Astrocyte (in vitro differentiated cells and primary cell): Measurements from ENCODE around the gene UGT3A1. TPM values are rescaled to one million over a fixed set of nuclear protein-coding genes. Genes with fewer than 3 reads are reported as not detected.

Experiments
- DNase-seq: peaks from one replicate; pipeline ENCODE4 v3.0.0-alpha.2; 2010; ENCODE audit warnings: low read depth
- FAIRE-seq: peaks from 2 replicates; lab custom pipeline; 2011; peaks lifted over from hg19 to GRCh38; lab: Jason Lieb, UNC
- H2AFZ ChIP-seq: 2 replicates; pipeline ENCODE4 v1.6.0; 2012; ENCODE audit warnings: low read depth, low read length, inconsistent platforms
- H3K27ac ChIP-seq: 2 replicates; pipeline ENCODE4 v1.5.1; 2011; ENCODE audit warnings: low read depth, low read length, inconsistent platforms
- H3K27me3 ChIP-seq: 2 replicates; pipeline ENCODE4 v1.6.0; 2011; ENCODE audit warnings: low read length, inconsistent platforms; ENCODE audit not compliant: insufficient read depth
- H3K36me3 ChIP-seq: 2 replicates; pipeline ENCODE4 v1.5.1; 2011; ENCODE audit warnings: low read length, inconsistent platforms; ENCODE audit not compliant: insufficient read depth
- H3K4me1 ChIP-seq: 2 replicates; pipeline ENCODE4 v1.5.1; 2011; ENCODE audit warnings: low read length, inconsistent platforms; ENCODE audit not compliant: insufficient read depth
- H3K4me2 ChIP-seq: 2 replicates; pipeline ENCODE4 v1.6.0; 2012; ENCODE audit warnings: low read length, inconsistent platforms
- H3K4me3 ChIP-seq: 2 replicates; pipeline ENCODE4 v1.5.1; 2011; ENCODE audit warnings: low read depth, mild to moderate bottlenecking, low read length, inconsistent platforms; ENCODE audit not compliant: insufficient read depth
- H3K79me2 ChIP-seq: 2 replicates; pipeline ENCODE4 v1.6.0; 2012; ENCODE audit warnings: mild to moderate bottlenecking, low read length, inconsistent platforms; ENCODE audit not compliant: insufficient read depth
- H3K9ac ChIP-seq: 2 replicates; pipeline ENCODE4 v1.6.0; 2012; ENCODE audit warnings: mild to moderate bottlenecking, low read length, inconsistent platforms
- H3K9me3 ChIP-seq: 2 replicates; pipeline ENCODE4 v1.5.1; 2012; ENCODE audit warnings: low read depth, mild to moderate bottlenecking, low read length, inconsistent platforms; ENCODE audit not compliant: insufficient read depth
- H4K20me1 ChIP-seq: 2 replicates; pipeline ENCODE4 v1.6.0; 2012; ENCODE audit warnings: low read length, inconsistent platforms; ENCODE audit not compliant: insufficient read depth
- H3K27ac Mint-ChIP-seq: one replicate; pipeline ENCODE4 v1.8.0; 2021; ENCODE audit warnings: mild to moderate bottlenecking, mixed read lengths; ENCODE audit not compliant: unreplicated experiment
- H3K27me3 Mint-ChIP-seq: one replicate; pipeline ENCODE4 v1.8.0; 2021; ENCODE audit warnings: low read depth, mixed read lengths; ENCODE audit not compliant: unreplicated experiment
- H3K36me3 Mint-ChIP-seq: one replicate; pipeline ENCODE4 v1.8.0; 2021; ENCODE audit warnings: low read depth, mixed read lengths; ENCODE audit not compliant: unreplicated experiment
- H3K4me1 Mint-ChIP-seq: one replicate; pipeline ENCODE4 v1.8.0; 2021; ENCODE audit warnings: low read depth, mixed read lengths; ENCODE audit not compliant: unreplicated experiment
- H3K4me3 Mint-ChIP-seq: one replicate; pipeline ENCODE4 v1.8.0; 2021; ENCODE audit warnings: mild to moderate bottlenecking, moderate library complexity, mixed read lengths; ENCODE audit not compliant: unreplicated experiment
- H3K9me3 Mint-ChIP-seq: one replicate; pipeline ENCODE4 v1.8.0; 2021; ENCODE audit warnings: mild to moderate bottlenecking, mixed read lengths; ENCODE audit not compliant: unreplicated experiment
- CTCF ChIP-seq: IDR thresholded peaks from 2 replicates; pipeline ENCODE4 v1.5.1; 2011; ENCODE audit warnings: low read depth, mild to moderate bottlenecking, inconsistent platforms, low read length, moderate library complexity; ENCODE audit not compliant: insufficient read depth
- EZH2 ChIP-seq: IDR thresholded peaks from 2 replicates; pipeline ENCODE4 v1.6.1; 2012; ENCODE audit warnings: mild to moderate bottlenecking, low read length, inconsistent platforms; ENCODE audit not compliant: insufficient read depth
- total RNA-seq: library from RNA; stranded (reverse); gene quantifications from 2 replicates; pipeline ENCODE4 v1.2.1, GENCODE V29; 2021

UGT3A1 gene
- total RNA-seq, 1 donor from 2014 or later, result 0.14 TPM

- Mint-ChIP-seq H3K4me3 (no peak overlapping the region), H3K27me3 (peaks cover 2% of the 10 kb centered on the region), H3K27ac (no peak overlapping the region), H3K9me3 (peaks cover 17% of the 10 kb centered on the region), H3K36me3 (no peaks in the 10 kb centered on the region), H3K4me1 (no peaks in the 10 kb centered on the region)
- no peaks in the 10 kb centered on the region for H3K9me3 ChIP-seq
- no peak overlapping the region for H3K4me2 ChIP-seq
- TF ChIP-seq CTCF, result no peak
- no peak for TF ChIP-seq EZH2
- H3K4me1 ChIP-seq, result no peaks in the 10 kb centered on the region
- no peak overlapping the region for H3K4me3 ChIP-seq
- DNase-seq (no peak), FAIRE-seq (no peak)
- H3K27ac ChIP-seq, result no peak overlapping the region
- no peak overlapping the region for H3K9ac ChIP-seq
- H2AFZ ChIP-seq, result no peak overlapping the region
- H3K27me3 ChIP-seq, result no peaks in the 10 kb centered on the region
- no peaks in the 10 kb centered on the region for H3K36me3 ChIP-seq
- H4K20me1 ChIP-seq, result no peaks in the 10 kb centered on the region
- H3K79me2 ChIP-seq, result no peaks in the 10 kb centered on the region
These were observed 83.0 kb downstream of the UGT3A1 start for GRCh38 chr5:35908228-35908627.

GRCh38 chr5:35904443-35905132 is 86.6 kb downstream of the UGT3A1 start:
- H3K4me2 ChIP-seq, result no peak overlapping the region
- DNase-seq (no peak), FAIRE-seq (no peak)
- no peaks in the 10 kb centered on the region for H3K27me3 ChIP-seq
- Mint-ChIP-seq H3K27me3 (peaks cover 2% of the 10 kb centered on the region), H3K27ac (no peak overlapping the region), H3K9me3 (peaks cover 6% of the 10 kb centered on the region), H3K36me3 (no peaks in the 10 kb centered on the region), H3K4me3 (no peak overlapping the region), H3K4me1 (peaks cover 8% of the 10 kb centered on the region)
- no peaks in the 10 kb centered on the region for H3K9me3 ChIP-seq
- no peaks in the 10 kb centered on the region for H4K20me1 ChIP-seq
- no peak overlapping the region for H3K27ac ChIP-seq
- H3K4me3 ChIP-seq, result no peak overlapping the region
- no peaks in the 10 kb centered on the region for H3K79me2 ChIP-seq
- no peak for TF ChIP-seq EZH2
- no peak for TF ChIP-seq CTCF
- no peak overlapping the region for H2AFZ ChIP-seq
- no peak overlapping the region for H3K9ac ChIP-seq
- no peaks in the 10 kb centered on the region for H3K4me1 ChIP-seq
- H3K36me3 ChIP-seq, result no peaks in the 10 kb centered on the region

- H3K27me3 Mint-ChIP-seq, result peaks cover 2% of the 10 kb centered on the region
- Histone ChIP-seq H3K79me2 (no peaks in the 10 kb centered on the region), H2AFZ (no peak overlapping the region), H4K20me1 (no peaks in the 10 kb centered on the region), H3K27ac (no peak overlapping the region), H3K9ac (no peak overlapping the region), H3K27me3 (no peaks in the 10 kb centered on the region), H3K4me3 (no peak overlapping the region), H3K4me2 (no peak overlapping the region), H3K36me3 (no peaks in the 10 kb centered on the region), H3K4me1 (no peaks in the 10 kb centered on the region), H3K9me3 (no peaks in the 10 kb centered on the region)
- no peak overlapping the region for H3K4me3 Mint-ChIP-seq
- peaks cover 10% of the 10 kb centered on the region for H3K4me1 Mint-ChIP-seq
- no peak for DNase-seq
- no peak overlapping the region for H3K27ac Mint-ChIP-seq
- peaks cover 6% of the 10 kb centered on the region for H3K9me3 Mint-ChIP-seq
- H3K36me3 Mint-ChIP-seq, result no peaks in the 10 kb centered on the region
- TF ChIP-seq CTCF (no peak), EZH2 (no peak)
- no peak for FAIRE-seq
These were observed 87.5 kb downstream of the UGT3A1 start for GRCh38 chr5:35903631-35904203.
